ENCODE measurements around the gene AK4.
A peak's percentile ranks its signal among the peaks of the same experiment; 100 is the strongest.

The AK4 gene

DNA sequence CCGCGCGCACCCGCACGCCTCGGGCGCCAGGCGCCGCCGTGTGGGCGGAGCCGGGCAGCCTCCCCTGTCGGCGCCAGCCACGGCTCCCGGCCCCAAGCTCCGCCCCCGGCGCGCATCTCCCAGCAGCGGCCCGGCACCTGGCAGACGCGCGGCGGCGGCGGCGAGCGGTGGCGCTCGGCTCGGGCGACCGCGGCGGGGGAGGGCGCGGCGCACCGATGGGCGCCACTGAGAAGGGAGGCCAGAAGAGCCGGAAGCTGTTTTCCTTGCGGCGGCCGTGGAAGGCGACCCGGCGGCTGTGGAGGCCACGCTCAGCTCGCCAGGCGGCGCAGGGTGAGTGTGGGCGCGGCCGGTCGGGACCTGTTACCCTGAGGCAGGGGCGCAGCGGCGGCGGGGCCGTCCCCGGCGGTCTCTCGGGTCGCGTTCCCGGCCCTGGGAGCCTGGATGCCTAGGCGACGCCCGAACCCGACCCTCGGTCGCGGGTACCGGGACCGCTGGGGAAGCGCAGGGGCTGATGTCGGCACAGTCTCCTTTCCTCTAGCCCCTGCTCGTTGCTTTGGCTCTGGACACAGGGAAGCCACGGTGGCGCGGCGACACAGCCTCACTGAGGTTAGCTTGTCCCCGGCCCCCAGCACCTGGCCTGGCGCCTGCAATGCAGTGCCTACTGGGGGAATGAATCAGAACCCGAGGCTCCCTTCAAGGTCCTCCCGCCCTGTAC lies 106.5 kb downstream of the AK4 start:
- peak overlapping the region; percentile 57 for H3K27ac ChIP-seq

DNA sequence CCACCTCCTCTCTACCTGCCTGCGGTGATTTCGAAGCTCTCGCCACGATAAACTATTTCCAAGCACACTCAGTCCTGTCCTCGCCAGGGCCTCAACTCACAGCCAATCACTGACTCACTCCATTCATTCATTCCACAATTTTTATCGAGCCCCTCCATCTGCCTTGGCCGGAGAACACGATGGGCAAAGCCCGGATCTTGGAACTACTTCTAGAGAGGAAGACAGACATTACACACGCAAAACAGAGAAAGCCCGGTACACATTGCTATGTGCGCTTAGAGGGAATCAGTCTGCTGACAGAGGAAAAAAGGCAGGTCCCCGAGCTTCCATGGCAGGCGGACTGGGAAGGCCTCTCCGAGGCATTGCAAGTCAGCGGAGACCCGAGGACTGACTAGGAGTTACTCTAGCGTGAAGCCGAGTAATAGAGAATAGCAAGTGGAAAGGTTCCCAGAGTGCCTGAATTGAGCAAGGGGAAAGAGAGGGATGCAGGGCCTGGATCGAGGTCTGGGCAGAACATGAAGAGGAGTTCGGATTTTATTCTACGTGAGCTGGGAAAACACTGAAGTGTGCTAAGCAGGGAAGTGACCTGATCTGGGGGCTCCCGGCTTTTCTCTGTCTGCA lies 107.1 kb downstream of the AK4 start:
- H3K27ac ChIP-seq: peak overlapping the region; percentile 57
- TF ChIP-seq, protein P1, sequence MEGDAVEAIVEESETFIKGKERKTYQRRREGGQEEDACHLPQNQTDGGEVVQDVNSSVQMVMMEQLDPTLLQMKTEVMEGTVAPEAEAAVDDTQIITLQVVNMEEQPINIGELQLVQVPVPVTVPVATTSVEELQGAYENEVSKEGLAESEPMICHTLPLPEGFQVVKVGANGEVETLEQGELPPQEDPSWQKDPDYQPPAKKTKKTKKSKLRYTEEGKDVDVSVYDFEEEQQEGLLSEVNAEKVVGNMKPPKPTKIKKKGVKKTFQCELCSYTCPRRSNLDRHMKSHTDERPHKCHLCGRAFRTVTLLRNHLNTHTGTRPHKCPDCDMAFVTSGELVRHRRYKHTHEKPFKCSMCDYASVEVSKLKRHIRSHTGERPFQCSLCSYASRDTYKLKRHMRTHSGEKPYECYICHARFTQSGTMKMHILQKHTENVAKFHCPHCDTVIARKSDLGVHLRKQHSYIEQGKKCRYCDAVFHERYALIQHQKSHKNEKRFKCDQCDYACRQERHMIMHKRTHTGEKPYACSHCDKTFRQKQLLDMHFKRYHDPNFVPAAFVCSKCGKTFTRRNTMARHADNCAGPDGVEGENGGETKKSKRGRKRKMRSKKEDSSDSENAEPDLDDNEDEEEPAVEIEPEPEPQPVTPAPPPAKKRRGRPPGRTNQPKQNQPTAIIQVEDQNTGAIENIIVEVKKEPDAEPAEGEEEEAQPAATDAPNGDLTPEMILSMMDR (IDR thresholded peaks at IDR 0.05): no peak
- TF ChIP-seq ZFX (IDR thresholded peaks at IDR 0.05; ENCODE audit: borderline replicate concordance): no peak

More for the DNA sequence above, 106.5 kb downstream of the AK4 start:
- TF ChIP-seq ZFX (IDR thresholded peaks at IDR 0.05; ENCODE audit: borderline replicate concordance): no peak
- TF ChIP-seq, protein P1 (IDR thresholded peaks at IDR 0.05): peak; percentile 44

DNA sequence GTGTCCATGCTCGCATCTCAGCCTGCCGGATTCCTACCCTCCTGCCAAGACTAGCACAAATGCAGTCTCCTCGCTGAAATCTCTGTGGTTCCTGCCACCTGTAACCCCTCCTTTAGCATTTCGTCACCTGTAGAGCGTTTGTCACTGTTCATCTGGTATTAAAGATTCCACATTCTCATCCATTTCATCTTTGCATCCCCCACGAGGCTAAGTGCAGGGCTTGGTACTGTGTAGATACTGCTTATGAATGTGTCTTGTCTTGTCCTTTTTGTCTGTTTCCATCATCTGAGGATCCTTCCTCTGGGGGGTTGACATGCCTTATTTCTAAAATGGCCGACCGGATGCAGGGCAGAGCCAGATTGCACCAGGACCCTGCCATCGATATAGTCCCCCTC lies 107.7 kb downstream of the AK4 start:
- no peak overlapping the region for H3K27ac ChIP-seq
- TF ChIP-seq ZFX (IDR thresholded peaks at IDR 0.05; ENCODE audit: borderline replicate concordance): no peak
- TF ChIP-seq, protein P1 (IDR thresholded peaks at IDR 0.05): no peak

DNA sequence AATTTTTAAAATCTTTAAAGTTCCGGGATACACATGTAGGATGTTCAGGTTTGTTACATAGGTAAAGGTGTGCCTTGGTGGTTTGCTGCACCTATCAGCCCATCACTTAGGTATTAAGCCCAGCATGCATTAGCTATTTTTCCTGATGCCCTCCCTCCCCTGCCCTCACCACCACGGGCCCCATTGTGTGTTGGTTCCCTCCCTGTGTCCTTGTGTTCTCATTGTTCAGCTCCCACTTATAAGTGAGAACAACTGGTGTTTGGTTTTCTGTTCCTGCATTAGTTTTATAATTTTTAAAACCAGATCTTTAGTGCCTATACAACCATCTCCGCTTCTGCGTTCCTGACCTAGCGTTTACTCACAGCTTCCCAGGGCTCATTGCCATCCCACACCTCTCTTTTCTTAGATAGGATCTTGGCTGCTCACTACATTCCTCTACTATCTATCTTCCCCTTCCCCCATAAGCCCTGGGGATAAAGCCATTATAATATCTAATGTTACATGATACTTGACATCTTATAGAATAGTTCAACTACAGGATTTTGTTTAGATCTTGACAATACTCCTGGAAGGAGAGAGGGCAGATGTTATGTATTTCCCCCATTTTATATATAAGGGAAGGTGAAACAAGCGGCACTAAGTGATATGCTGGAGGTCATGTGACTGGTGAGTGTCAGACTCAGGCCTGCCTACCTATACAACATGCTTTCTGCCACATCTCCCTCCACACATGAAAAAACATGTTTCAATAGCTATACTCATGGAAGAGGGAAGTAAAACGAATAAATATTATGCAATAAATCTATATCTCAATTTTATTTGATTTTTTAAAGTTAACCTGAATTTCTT lies 109.1 kb downstream of the AK4 start:
- no peak overlapping the region for H3K27ac ChIP-seq
- TF ChIP-seq, protein P1 (IDR thresholded peaks at IDR 0.05): no peak
- no peak for TF ChIP-seq ZFX (IDR thresholded peaks at IDR 0.05; ENCODE audit: borderline replicate concordance)

DNA sequence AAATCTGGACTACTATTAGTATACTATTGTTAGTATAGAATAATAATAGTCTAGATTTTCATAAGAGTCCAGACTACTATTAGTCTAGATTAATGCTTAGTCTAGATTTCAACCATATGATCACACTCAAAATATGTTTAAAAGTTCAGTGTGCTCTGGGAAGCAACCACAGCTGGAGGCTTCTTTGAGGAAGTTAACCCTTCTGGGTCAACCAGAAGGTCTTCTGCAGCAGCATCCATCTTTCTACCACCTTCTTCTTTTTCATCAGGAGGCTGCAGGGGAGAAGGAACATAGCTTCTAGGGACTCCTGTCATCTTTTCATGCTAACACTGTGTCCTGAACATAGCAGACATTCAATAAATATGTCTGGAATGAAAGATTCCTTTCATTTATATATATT lies 110.1 kb downstream of the AK4 start:
- TF ChIP-seq, protein P1 (IDR thresholded peaks at IDR 0.05): no peak
- no peak for TF ChIP-seq ZFX (IDR thresholded peaks at IDR 0.05; ENCODE audit: borderline replicate concordance)
- no peak overlapping the region for H3K27ac ChIP-seq

DNA sequence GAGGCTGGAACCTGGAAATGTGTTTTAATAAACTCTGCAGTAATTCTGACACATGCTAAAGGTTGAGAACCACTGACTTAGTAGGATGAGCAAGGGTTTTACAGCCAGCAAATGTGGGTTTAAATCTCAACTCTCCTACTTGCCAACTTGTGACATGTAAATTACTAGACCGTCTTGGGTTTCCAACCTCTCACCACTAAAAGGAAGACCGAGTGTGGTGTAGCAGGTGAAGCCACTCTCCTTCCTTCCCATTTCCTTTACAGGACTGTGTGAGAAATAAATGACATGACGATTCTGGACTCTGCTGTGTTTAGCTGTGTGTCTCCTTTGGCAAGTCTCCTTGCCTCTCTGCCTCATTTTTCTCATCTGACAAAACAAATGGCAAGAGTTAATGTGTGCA lies 111.8 kb downstream of the AK4 start:
- no peak for TF ChIP-seq ZFX (IDR thresholded peaks at IDR 0.05; ENCODE audit: borderline replicate concordance)
- TF ChIP-seq, protein P1 (IDR thresholded peaks at IDR 0.05): no peak
- H3K27ac ChIP-seq: no peak overlapping the region

Measured in 22Rv1 (cell line).